Stimulated activated CD4-positive, alpha-beta T cell treated with anti-CD3 and anti-CD28 coated beads, Interleukin-12 subunit alpha, Interleukin-12 subunit beta, amount 100 ng/mL, for 24 hours (primary cell): ENCODE results near the gene LIN54.

ENCODE experiments used
- DNase-seq, 2 experiments: peaks; one replicate each; pipeline ENCODE4 v3.0.0-alpha.2; 2020; ENCODE audit warnings: low read depth in 2 of 2

Gene LIN54

GRCh38 chr4:82891707-82892466, 118.7 kb downstream of the LIN54 start:
- no peak for DNase-seq

GRCh38 chr4:82890901-82891706, 119.5 kb downstream of the LIN54 start, which contains the start of gene SEC31A:
Gene SEC31A, minus strand, starts transcription at chr4:82891153. Its CDS starts 9,217 bp downstream, at chr4:82881936.
- peak; percentile 93 to 95 for DNase-seq

- no peak for DNase-seq
These were observed 120.1 kb downstream of the LIN54 start for GRCh38 chr4:82890528-82890900.

- no peak for DNase-seq
These were observed 121.3 kb downstream of the LIN54 start for GRCh38 chr4:82889287-82889686.

- no peak for DNase-seq
These were observed 124.3 kb downstream of the LIN54 start for GRCh38 chr4:82886147-82886942.

GRCh38 chr4:82885410-82885809, 125.2 kb downstream of the LIN54 start:
- no peak for DNase-seq
